HEK293 (cell line): ENCODE measurements around the gene GMIP.

Source experiments
- CTCF ChIA-PET: fragments of 350-600 bp; formaldehyde crosslinking; extraction: SDS; loops from one replicate; lab custom pipeline; 2021; ENCODE audit warnings: antibody characterized with exemption; lab: Yijun Ruan, JAX
- POLR2A ChIA-PET: fragments of 300-600 bp; formaldehyde crosslinking; extraction: SDS; loops from one replicate; lab custom pipeline; 2020; ENCODE audit warnings: antibody characterized with exemption, inconsistent platforms; lab: Yijun Ruan, JAX
- H3K27ac ChIP-seq: fragments of 200-500 bp; sonication (Bioruptor generic); 2 replicates; pipeline ENCODE4 v1.5.1; 2014; ENCODE audit warnings: low read depth, low read length, control low read depth, inconsistent platforms; ENCODE audit errors: extremely low read depth
- H3K36me3 ChIP-seq, 2 experiments: fragments of 200-500 bp in 1 of 2; sonication (Bioruptor generic) in 1 of 2; 1 replicate in 1 of 2; 2 replicates in 1 of 2; pipeline ENCODE4 v1.5.1; 2014 to 2017; ENCODE audit warnings: inconsistent platforms in 2 of 2, low read length in 2 of 2; ENCODE audit not compliant: control insufficient read depth in 2 of 2, insufficient read depth in 1 of 2
- H3K4me1 ChIP-seq: fragments of 200-500 bp; sonication (Bioruptor generic); 2 replicates; pipeline ENCODE4 v1.5.1; 2014; ENCODE audit warnings: mild to moderate bottlenecking, low read length, inconsistent platforms; ENCODE audit not compliant: control insufficient read depth, insufficient read depth
- H3K4me3 ChIP-seq: 2 replicates; pipeline ENCODE4 v1.5.1; 2011; ENCODE audit warnings: low read depth, mild to moderate bottlenecking, control low read depth, low read length, moderate library complexity
- H3K9me3 ChIP-seq: fragments of 200-500 bp; sonication (Bioruptor generic); 2 replicates; pipeline ENCODE4 v1.5.1; 2014; ENCODE audit warnings: low read depth, low read length, inconsistent platforms; ENCODE audit not compliant: control insufficient read depth, insufficient read depth
- GLI4 ChIP-seq: fragments of 450-650 bp; formaldehyde crosslinking; IDR thresholded peaks from 2 replicates; pipeline ENCODE4 v1.5.1; 2016; ENCODE audit warnings: missing biosample characterization, missing genetic modification characterization
- YY2 ChIP-seq: fragments of 450-650 bp; formaldehyde crosslinking; IDR thresholded peaks from 2 replicates; pipeline ENCODE4 v1.5.1; 2016; ENCODE audit warnings: missing biosample characterization, missing genetic modification characterization
- ZBTB1 ChIP-seq: fragments of 450-650 bp; formaldehyde crosslinking; IDR thresholded peaks from 2 replicates; pipeline ENCODE4 v1.5.1; 2016; ENCODE audit warnings: missing biosample characterization, missing genetic modification characterization
- ZBTB17 ChIP-seq: fragments of 450-650 bp; formaldehyde crosslinking; IDR thresholded peaks from 2 replicates; pipeline ENCODE4 v1.5.1; 2016; ENCODE audit warnings: missing biosample characterization, missing genetic modification characterization
- ZEB2 ChIP-seq: fragments of 450-650 bp; formaldehyde crosslinking; IDR thresholded peaks from 2 replicates; pipeline ENCODE4 v1.5.1; 2016; ENCODE audit warnings: missing biosample characterization, missing genetic modification characterization
- ZNF132 ChIP-seq: fragments of 450-650 bp; formaldehyde crosslinking; IDR thresholded peaks from 2 replicates; pipeline ENCODE4 v1.5.1; 2017; ENCODE audit warnings: missing biosample characterization, missing genetic modification characterization, borderline replicate concordance
- ZNF184 ChIP-seq: fragments of 450-650 bp; IDR thresholded peaks from 2 replicates; pipeline ENCODE4 v1.5.1; 2018; ENCODE audit warnings: missing biosample characterization, mild to moderate bottlenecking, missing genetic modification characterization
- ZNF214 ChIP-seq: fragments of 450-650 bp; formaldehyde crosslinking; IDR thresholded peaks from 2 replicates; pipeline ENCODE4 v1.5.1; 2017; ENCODE audit warnings: missing biosample characterization, mild to moderate bottlenecking, missing genetic modification characterization, borderline replicate concordance
- ZNF239 ChIP-seq: fragments of 450-650 bp; formaldehyde crosslinking; IDR thresholded peaks from 2 replicates; pipeline ENCODE4 v1.5.1; 2016; ENCODE audit warnings: missing biosample characterization, missing genetic modification characterization
- ZNF274 ChIP-seq, 2 experiments: fragments of 200-500 bp in 1 of 2; fragments of 450-650 bp in 1 of 2; sonication (Bioruptor generic) in 1 of 2; formaldehyde crosslinking in 1 of 2; IDR thresholded peaks; 2 replicates each; pipeline versions ENCODE4 v1.5.1 to v1.6.1; 2014 to 2016; ENCODE audit warnings: borderline replicate concordance in 1 of 2, inconsistent platforms in 1 of 2, low read length in 1 of 2, missing biosample characterization in 1 of 2, missing genetic modification characterization in 1 of 2
- ZNF302 ChIP-seq: fragments of 450-650 bp; formaldehyde crosslinking; IDR thresholded peaks from 2 replicates; pipeline ENCODE4 v1.5.1; 2016; ENCODE audit warnings: missing biosample characterization, missing genetic modification characterization, low read depth
- ZNF311 ChIP-seq: fragments of 450-650 bp; formaldehyde crosslinking; IDR thresholded peaks from 2 replicates; pipeline ENCODE4 v1.5.1; 2017; ENCODE audit warnings: missing biosample characterization, missing genetic modification characterization, borderline replicate concordance
- ZNF404 ChIP-seq: fragments of 450-650 bp; formaldehyde crosslinking; IDR thresholded peaks from 2 replicates; pipeline ENCODE4 v1.5.1; 2017; ENCODE audit warnings: missing biosample characterization, missing genetic modification characterization
- ZNF501 ChIP-seq: fragments of 450-650 bp; formaldehyde crosslinking; IDR thresholded peaks from 2 replicates; pipeline ENCODE4 v1.5.1; 2016; ENCODE audit warnings: missing biosample characterization, missing genetic modification characterization
- ZNF596 ChIP-seq: fragments of 450-650 bp; IDR thresholded peaks from 2 replicates; pipeline ENCODE4 v1.5.0; 2018; ENCODE audit warnings: missing biosample characterization, mild to moderate bottlenecking, missing genetic modification characterization, moderate library complexity
- ZNF600 ChIP-seq: fragments of 450-650 bp; formaldehyde crosslinking; IDR thresholded peaks from 2 replicates; pipeline ENCODE4 v1.5.1; 2016; ENCODE audit warnings: missing biosample characterization, missing genetic modification characterization
- ZNF660 ChIP-seq: fragments of 450-650 bp; IDR thresholded peaks from 2 replicates; pipeline ENCODE4 v1.5.1; 2018; ENCODE audit warnings: missing biosample characterization, mild to moderate bottlenecking, missing genetic modification characterization
- ZNF785 ChIP-seq: fragments of 450-650 bp; formaldehyde crosslinking; IDR thresholded peaks from 2 replicates; pipeline ENCODE4 v1.5.1; 2016; ENCODE audit warnings: missing biosample characterization, missing genetic modification characterization
- ZNF837 ChIP-seq: fragments of 450-650 bp; formaldehyde crosslinking; IDR thresholded peaks from 2 replicates; pipeline ENCODE4 v1.5.1; 2016; ENCODE audit warnings: missing biosample characterization, missing genetic modification characterization
- TF ChIP-seq, protein P1 (sequence below): fragments of 450-650 bp; formaldehyde crosslinking; IDR thresholded peaks from 2 replicates; pipeline ENCODE4 v1.5.1; 2016; ENCODE audit warnings: missing biosample characterization, missing genetic modification characterization
- TF ChIP-seq, protein P2 (sequence below): fragments of 450-650 bp; formaldehyde crosslinking; IDR thresholded peaks from 2 replicates; pipeline ENCODE4 v1.5.1; 2017; ENCODE audit warnings: missing biosample characterization, missing genetic modification characterization

Gene GMIP

DNA sequence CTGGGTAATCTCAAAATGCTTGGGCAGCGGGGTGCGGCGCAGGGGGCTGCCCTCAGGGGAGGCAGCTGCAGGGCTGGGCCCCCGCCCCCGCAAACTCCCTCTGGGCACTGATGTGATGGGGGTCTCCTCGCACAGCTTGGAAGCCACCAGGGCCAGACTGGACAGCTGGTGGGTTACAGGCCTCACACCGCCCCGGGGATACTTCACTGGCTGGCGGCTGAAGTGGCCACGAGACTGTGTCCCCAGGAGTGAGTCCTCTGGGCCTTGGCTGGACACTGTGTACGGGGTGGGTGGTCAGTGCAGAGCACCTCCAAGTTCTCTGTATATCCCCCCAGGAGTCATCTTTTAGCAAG is 13.4 kb downstream of the GMIP start:
- no peak overlapping the region for H3K27ac ChIP-seq
- TF ChIP-seq, protein P1, sequence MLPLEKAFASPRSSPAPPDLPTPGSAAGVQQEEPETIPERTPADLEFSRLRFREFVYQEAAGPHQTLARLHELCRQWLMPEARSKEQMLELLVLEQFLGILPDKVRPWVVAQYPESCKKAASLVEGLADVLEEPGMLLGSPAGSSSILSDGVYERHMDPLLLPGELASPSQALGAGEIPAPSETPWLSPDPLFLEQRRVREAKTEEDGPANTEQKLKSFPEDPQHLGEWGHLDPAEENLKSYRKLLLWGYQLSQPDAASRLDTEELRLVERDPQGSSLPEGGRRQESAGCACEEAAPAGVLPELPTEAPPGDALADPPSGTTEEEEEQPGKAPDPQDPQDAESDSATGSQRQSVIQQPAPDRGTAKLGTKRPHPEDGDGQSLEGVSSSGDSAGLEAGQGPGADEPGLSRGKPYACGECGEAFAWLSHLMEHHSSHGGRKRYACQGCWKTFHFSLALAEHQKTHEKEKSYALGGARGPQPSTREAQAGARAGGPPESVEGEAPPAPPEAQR = no peak
- TF ChIP-seq ZBTB1 (no peak), ZEB2 (tag by site-specific recombination) (no peak), ZNF596 (tag by site-specific recombination) (no peak), ZNF404 (no peak), ZNF302 (tag by site-specific recombination) (no peak), ZNF660 (tag by site-specific recombination) (no peak), ZNF274 (IDR thresholded peaks at IDR 0.05; ENCODE audit: low read length) (no peak), ZNF274 (tag by site-specific recombination; IDR thresholded peaks at IDR 0.05; ENCODE audit: borderline replicate concordance) (no peak), ZNF837 (tag by site-specific recombination) (no peak), ZNF311 (tag by site-specific recombination) (no peak), ZNF785 (no peak), ZNF214 (tag by site-specific recombination) (no peak), ZNF132 (no peak), GLI4 (tag by site-specific recombination) (no peak)
- TF ChIP-seq, protein P2, sequence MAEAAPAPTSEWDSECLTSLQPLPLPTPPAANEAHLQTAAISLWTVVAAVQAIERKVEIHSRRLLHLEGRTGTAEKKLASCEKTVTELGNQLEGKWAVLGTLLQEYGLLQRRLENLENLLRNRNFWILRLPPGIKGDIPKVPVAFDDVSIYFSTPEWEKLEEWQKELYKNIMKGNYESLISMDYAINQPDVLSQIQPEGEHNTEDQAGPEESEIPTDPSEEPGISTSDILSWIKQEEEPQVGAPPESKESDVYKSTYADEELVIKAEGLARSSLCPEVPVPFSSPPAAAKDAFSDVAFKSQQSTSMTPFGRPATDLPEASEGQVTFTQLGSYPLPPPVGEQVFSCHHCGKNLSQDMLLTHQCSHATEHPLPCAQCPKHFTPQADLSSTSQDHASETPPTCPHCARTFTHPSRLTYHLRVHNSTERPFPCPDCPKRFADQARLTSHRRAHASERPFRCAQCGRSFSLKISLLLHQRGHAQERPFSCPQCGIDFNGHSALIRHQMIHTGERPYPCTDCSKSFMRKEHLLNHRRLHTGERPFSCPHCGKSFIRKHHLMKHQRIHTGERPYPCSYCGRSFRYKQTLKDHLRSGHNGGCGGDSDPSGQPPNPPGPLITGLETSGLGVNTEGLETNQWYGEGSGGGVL (tag by site-specific recombination) = no peak
- TF ChIP-seq, all 188 proteins: peak for 0
- POLR2A ChIA-PET = no interaction called here
- Histone ChIP-seq H3K36me3 (peaks cover 0 to 28% of the 10 kb centered on the region in 2 experiments; a peak in 2 of 3 replicates), H3K9me3 (no peaks in the 10 kb centered on the region), H3K4me3 (no peak overlapping the region), H3K4me1 (no peaks in the 10 kb centered on the region)
- CTCF ChIA-PET = no interaction called here

DNA sequence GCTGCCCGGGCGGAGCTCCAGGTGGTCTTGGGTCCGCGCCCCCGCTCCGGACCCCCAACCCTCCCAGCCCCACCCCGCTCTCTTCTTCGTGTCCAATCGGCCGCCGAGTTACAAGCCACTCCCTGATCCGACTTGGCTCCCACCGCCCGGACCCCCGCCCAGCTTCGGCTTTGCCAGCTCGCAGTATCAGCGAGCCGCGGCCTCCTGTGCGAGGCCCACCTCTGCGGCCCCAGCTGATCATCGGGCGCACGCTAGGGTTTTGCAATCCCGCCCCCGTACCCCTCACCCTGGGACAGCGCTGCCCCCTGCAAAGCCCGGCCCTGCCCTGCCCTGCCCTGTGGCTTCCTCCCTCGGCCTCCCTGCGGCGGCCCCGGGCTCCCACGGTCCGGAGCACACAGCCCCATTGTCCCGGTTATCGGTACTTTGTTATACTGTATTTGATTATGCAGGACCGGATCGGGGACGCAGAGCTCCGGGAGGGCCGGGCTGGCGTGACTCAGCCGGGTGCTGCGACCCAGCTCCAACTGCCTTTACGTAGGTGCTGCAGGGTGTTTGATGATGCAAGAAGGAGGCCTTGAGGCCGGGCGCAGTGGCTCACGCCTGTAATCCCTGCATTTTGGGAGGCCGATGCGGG is 14.8 kb downstream of the GMIP start:
- CTCF ChIA-PET = interaction anchor here (0.9 to 1.0 kb wide), 2 partner anchors 15 to 96 kb away, joined by 4 read pairs; no protein-coding TSS in a partner anchor
- no peak overlapping the region for H3K27ac ChIP-seq
- peak overlapping the region; percentile 40 for H3K4me3 ChIP-seq

More for the DNA sequence above, 14.8 kb downstream of the GMIP start:
- Histone ChIP-seq H3K9me3 (no peaks in the 10 kb centered on the region), H3K4me1 (no peaks in the 10 kb centered on the region), H3K36me3 (peaks cover 0 to 14% of the 10 kb centered on the region in 2 experiments; a peak in 2 of 3 replicates)
- POLR2A ChIA-PET = interaction anchor here (0.5 to 0.6 kb wide), 2 partner anchors 15 to 72 kb away, joined by 3 to 4 read pairs; no protein-coding TSS in a partner anchor
- TF ChIP-seq, protein P2 (tag by site-specific recombination) = no peak
- TF ChIP-seq ZNF600 (0 out of 2 replicates have a peak, but pooled peaks have one; percentile 23), ZNF184 (no peak), ZNF501 (tag by site-specific recombination) (no peak), ZBTB17 (tag by site-specific recombination) (no peak), YY2 (tag by site-specific recombination) (no peak), ZNF239 (tag by site-specific recombination) (no peak)
